ENCODE data around the gene ZNG1B.
"Not testable (repeated sequence)": the region's sequence is repeated elsewhere in the genome, so short reads cannot be mapped to it uniquely, and the experiment has no call there.

ZNG1B gene

GRCh38 chr2:113437508-113438465 is at the start of gene ZNG1B:
ZNG1B (plus strand) TSS chr2:113437691; CDS start chr2:113437869, 178 bp downstream.
- DNase-seq (ENCODE audit: low read depth): peak; percentile 59

GRCh38 chr2:113390124-113390849 is 47.2 kb upstream of the ZNG1B start:
- DNase-seq (ENCODE audit: low read depth): peak; percentile 54

GRCh38 chr2:113391073-113391472 is 46.4 kb upstream of the ZNG1B start:
- no peak for DNase-seq (ENCODE audit: low read depth)

GRCh38 chr2:113406114-113406513 is 31.4 kb upstream of the ZNG1B start:
- no peak for DNase-seq (ENCODE audit: low read depth)

- DNase-seq (ENCODE audit: low read depth): no peak
Observed at GRCh38 chr2:113407446-113408099, 29.9 kb upstream of the ZNG1B start.

- not testable (repeated sequence) for DNase-seq (ENCODE audit: low read depth)
Observed at GRCh38 chr2:113411725-113412352, 25.7 kb upstream of the ZNG1B start.

GRCh38 chr2:113412774-113413173 is 24.7 kb upstream of the ZNG1B start:
- DNase-seq (ENCODE audit: low read depth): not testable (repeated sequence)

GRCh38 chr2:113431773-113432172 is 5.7 kb upstream of the ZNG1B start:
- DNase-seq (ENCODE audit: low read depth): not testable (repeated sequence)

- not testable (repeated sequence) for DNase-seq (ENCODE audit: low read depth)
Observed at GRCh38 chr2:113433468-113433867, 4.0 kb upstream of the ZNG1B start.

- not testable (repeated sequence) for DNase-seq (ENCODE audit: low read depth)
Observed at GRCh38 chr2:113465770-113466169, 28.3 kb downstream of the ZNG1B start.

GRCh38 chr2:113476688-113477368 is 39.3 kb downstream of the ZNG1B start:
- not testable (repeated sequence) for DNase-seq (ENCODE audit: low read depth)

GRCh38 chr2:113496527-113496926 is 59.0 kb downstream of the ZNG1B start:
- not testable (repeated sequence) for DNase-seq (ENCODE audit: low read depth)

- not testable (repeated sequence) for DNase-seq (ENCODE audit: low read depth)
Observed at GRCh38 chr2:113498365-113498764, 60.9 kb downstream of the ZNG1B start, which contains the start of gene FOXD4L1. FOXD4L1 (plus strand) TSS chr2:113498665; CDS start chr2:113499257, 592 bp downstream.

GRCh38 chr2:113499019-113499885 is 61.8 kb downstream of the ZNG1B start:
- DNase-seq (ENCODE audit: low read depth): not testable (repeated sequence)

- DNase-seq (ENCODE audit: low read depth): not testable (repeated sequence)
Observed at GRCh38 chr2:113499886-113500722, 62.6 kb downstream of the ZNG1B start.

GRCh38 chr2:113500723-113501038 is 63.2 kb downstream of the ZNG1B start:
- not testable (repeated sequence) for DNase-seq (ENCODE audit: low read depth)

GRCh38 chr2:113502216-113503093 is 65.0 kb downstream of the ZNG1B start:
- DNase-seq (ENCODE audit: low read depth): not testable (repeated sequence)
